T-helper 17 cell (primary cell): Measurements from ENCODE around the gene EIF2B2. TPM values are rescaled to one million over a fixed set of nuclear protein-coding genes. Genes with fewer than 3 reads are reported as not detected.

ENCODE experiments used
- ATAC-seq: fragments of 150-1000 bp; cut with Tn5 transposase; 2 replicates; pipeline ENCODE4 v1.10.0; 2021; ENCODE audit warnings: mild to moderate bottlenecking, moderate library complexity
- DNase-seq, 3 donors: peaks; one replicate each; pipeline versions ENCODE4 v3.0.0 to v3.0.0-alpha.2; 2020 to 2021
- H3K9me3 ChIP-seq: one replicate; pipeline ENCODE4 v1.7.0; 2013; ENCODE audit warnings: low read length, mild to moderate bottlenecking; ENCODE audit not compliant: control insufficient read depth, poor library complexity, severe bottlenecking
- H3K27ac Mint-ChIP-seq: one replicate; pipeline ENCODE4 v1.8.0; 2022; ENCODE audit warnings: mild to moderate bottlenecking, moderate library complexity, mixed read lengths
- H3K27me3 Mint-ChIP-seq: one replicate; pipeline ENCODE4 v1.8.0; 2022; ENCODE audit warnings: mixed read lengths
- H3K36me3 Mint-ChIP-seq: one replicate; pipeline ENCODE4 v1.8.0; 2022; ENCODE audit warnings: low read depth, mixed read lengths
- H3K4me1 Mint-ChIP-seq: one replicate; pipeline ENCODE4 v1.8.0; 2022; ENCODE audit warnings: mild to moderate bottlenecking, mixed read lengths
- H3K4me3 Mint-ChIP-seq: one replicate; pipeline ENCODE4 v1.8.0; 2022; ENCODE audit warnings: mild to moderate bottlenecking, moderate library complexity, mixed read lengths
- total RNA-seq, 4 donors: library from RNA in 2 of 4; stranded (reverse) in 2 of 4; gene quantifications; one replicate each; pipeline ENCODE4 v1.2.3 and lab custom pipeline; 2022 to 2026

The EIF2B2 gene
- total RNA-seq (10 to 100 TPM; 22.9 to 25.9 TPM), total RNA-seq (lab: John Stamatoyannopoulos, UW) (17.4 to 44.5 reads per million in 2 donors)

- ATAC-seq = peak; percentile 96
- peak within 1 kb of the TSS; percentile 97 for H3K27ac Mint-ChIP-seq
- DNase-seq = peak; percentile 90 to 97 (median 94)
- H3K9me3 ChIP-seq = no peaks in the 10 kb centered on the region
- H3K27me3 Mint-ChIP-seq = no peaks in the 10 kb centered on the region
- peak within 1 kb of the TSS; percentile 97 for H3K4me3 Mint-ChIP-seq
- peaks cover 33% of the 10 kb centered on the region for H3K4me1 Mint-ChIP-seq
- H3K36me3 Mint-ChIP-seq = peaks cover 5% of the 10 kb centered on the region
Measured at GRCh38 chr14:75002392-75003249, at the start of gene EIF2B2. Gene EIF2B2, plus strand, starts transcription at chr14:75002921. Its CDS starts 70 bp downstream, at chr14:75002991.

GRCh38 chr14:74953686-74954085 is 49.0 kb upstream of the EIF2B2 start:
- no peak for ATAC-seq
- H3K36me3 Mint-ChIP-seq = peaks cover 3% of the 10 kb centered on the region
- H3K4me3 Mint-ChIP-seq = no peak overlapping the region

GRCh38 chr14:74954232-74954946 is 48.3 kb upstream of the EIF2B2 start:
- H3K4me1 Mint-ChIP-seq = peaks cover 5% of the 10 kb centered on the region
- peaks cover 16% of the 10 kb centered on the region for H3K27me3 Mint-ChIP-seq
- peaks cover 3% of the 10 kb centered on the region for H3K36me3 Mint-ChIP-seq
- no peak for DNase-seq
- no peaks in the 10 kb centered on the region for H3K9me3 ChIP-seq
- no peak overlapping the region for H3K27ac Mint-ChIP-seq
- ATAC-seq = no peak
- no peak overlapping the region for H3K4me3 Mint-ChIP-seq

More at GRCh38 chr14:74953686-74954085, 49.0 kb upstream of the EIF2B2 start:
- H3K27ac Mint-ChIP-seq = no peak overlapping the region
- peaks cover 16% of the 10 kb centered on the region for H3K27me3 Mint-ChIP-seq
- H3K4me1 Mint-ChIP-seq = peaks cover 5% of the 10 kb centered on the region
- DNase-seq = no peak
- no peaks in the 10 kb centered on the region for H3K9me3 ChIP-seq

- Mint-ChIP-seq H3K27ac (no peak overlapping the region), H3K27me3 (peaks cover 13% of the 10 kb centered on the region), H3K4me1 (peaks cover 5% of the 10 kb centered on the region), H3K36me3 (peaks cover 3% of the 10 kb centered on the region), H3K4me3 (peak overlapping the region; percentile 64)
- no peaks in the 10 kb centered on the region for H3K9me3 ChIP-seq
- DNase-seq (no peak), ATAC-seq (no peak)
Measured at GRCh38 chr14:74954947-74955228, 47.8 kb upstream of the EIF2B2 start.

- H3K4me3 Mint-ChIP-seq = peak within 1 kb of the TSS; percentile 64
- peaks cover 3% of the 10 kb centered on the region for H3K36me3 Mint-ChIP-seq
- H3K4me1 Mint-ChIP-seq = peaks cover 5% of the 10 kb centered on the region
- ATAC-seq (peak; percentile 61), DNase-seq (peak in 2 of 3 donors; percentile 37 to 40)
- H3K9me3 ChIP-seq = no peaks in the 10 kb centered on the region
- H3K27me3 Mint-ChIP-seq = peaks cover 7% of the 10 kb centered on the region
- no peak within 1 kb of the TSS for H3K27ac Mint-ChIP-seq
Measured at GRCh38 chr14:74955229-74956026, 47.3 kb upstream of the EIF2B2 start, which contains the start of gene PGF. Gene PGF, minus strand, starts transcription at chr14:74955597. Its CDS starts 355 bp downstream, at chr14:74955242.

GRCh38 chr14:74956027-74956279 is 46.8 kb upstream of the EIF2B2 start:
- no peak for DNase-seq
- H3K4me3 Mint-ChIP-seq = no peak overlapping the region
- H3K36me3 Mint-ChIP-seq = peaks cover 3% of the 10 kb centered on the region
- peaks cover 7% of the 10 kb centered on the region for H3K27me3 Mint-ChIP-seq
- H3K9me3 ChIP-seq = no peaks in the 10 kb centered on the region
- H3K4me1 Mint-ChIP-seq = peaks cover 5% of the 10 kb centered on the region
- H3K27ac Mint-ChIP-seq = no peak overlapping the region
- no peak for ATAC-seq

- no peaks in the 10 kb centered on the region for H3K9me3 ChIP-seq
- Mint-ChIP-seq H3K4me1 (peaks cover 5% of the 10 kb centered on the region), H3K36me3 (peaks cover 3% of the 10 kb centered on the region), H3K4me3 (peak overlapping the region; percentile 59), H3K27ac (no peak overlapping the region), H3K27me3 (peaks cover 7% of the 10 kb centered on the region)
- DNase-seq (no peak), ATAC-seq (no peak)
Measured at GRCh38 chr14:74956280-74957072, 46.2 kb upstream of the EIF2B2 start.

- Mint-ChIP-seq H3K27me3 (peaks cover 30% of the 10 kb centered on the region), H3K27ac (no peak overlapping the region), H3K4me3 (no peak overlapping the region), H3K36me3 (peaks cover 7% of the 10 kb centered on the region), H3K4me1 (peaks cover 10% of the 10 kb centered on the region)
- ATAC-seq (no peak), DNase-seq (no peak)
- no peaks in the 10 kb centered on the region for H3K9me3 ChIP-seq
Measured at GRCh38 chr14:74959596-74960180, 43.0 kb upstream of the EIF2B2 start.

GRCh38 chr14:74960736-74961135 is 42.0 kb upstream of the EIF2B2 start:
- no peak for DNase-seq
- Mint-ChIP-seq H3K36me3 (peaks cover 7% of the 10 kb centered on the region), H3K4me1 (peaks cover 10% of the 10 kb centered on the region), H3K4me3 (no peak overlapping the region), H3K27ac (no peak overlapping the region), H3K27me3 (peaks cover 30% of the 10 kb centered on the region)
- no peak for ATAC-seq
- H3K9me3 ChIP-seq = no peaks in the 10 kb centered on the region

GRCh38 chr14:74961238-74961911 is 41.3 kb upstream of the EIF2B2 start:
- no peaks in the 10 kb centered on the region for H3K9me3 ChIP-seq
- DNase-seq = no peak
- Mint-ChIP-seq H3K27me3 (peaks cover 28% of the 10 kb centered on the region), H3K36me3 (peaks cover 6% of the 10 kb centered on the region), H3K4me3 (no peak overlapping the region), H3K27ac (no peak overlapping the region), H3K4me1 (peaks cover 10% of the 10 kb centered on the region)
- no peak for ATAC-seq

GRCh38 chr14:74962046-74962445 is 40.7 kb upstream of the EIF2B2 start:
- Mint-ChIP-seq H3K27me3 (peaks cover 23% of the 10 kb centered on the region), H3K4me3 (no peak overlapping the region), H3K4me1 (peaks cover 8% of the 10 kb centered on the region), H3K36me3 (peaks cover 4% of the 10 kb centered on the region), H3K27ac (no peak overlapping the region)
- ATAC-seq (no peak), DNase-seq (no peak)
- no peaks in the 10 kb centered on the region for H3K9me3 ChIP-seq

- peaks cover 4% of the 10 kb centered on the region for H3K36me3 Mint-ChIP-seq
- H3K4me1 Mint-ChIP-seq = peaks cover 8% of the 10 kb centered on the region
- H3K9me3 ChIP-seq = no peaks in the 10 kb centered on the region
- H3K4me3 Mint-ChIP-seq = no peak overlapping the region
- ATAC-seq (no peak), DNase-seq (no peak)
- no peak overlapping the region for H3K27ac Mint-ChIP-seq
- H3K27me3 Mint-ChIP-seq = peaks cover 23% of the 10 kb centered on the region
Measured at GRCh38 chr14:74962493-74962892, 40.2 kb upstream of the EIF2B2 start.
